ENCODE measurements around the gene RAE1.

The RAE1 gene

GRCh38 chr20:57327820-57328219 is 23.2 kb upstream of the RAE1 start:
- TF ChIP-seq CREB1 (IDR thresholded peaks at IDR 0.05; ENCODE audit: low read depth) = no peak
- TF ChIP-seq EGR1 (IDR thresholded peaks at IDR 0.05) = no peak
- no peak for TF ChIP-seq TCF12 (IDR thresholded peaks at IDR 0.05; ENCODE audit: low read depth)
- TF ChIP-seq NFIC (IDR thresholded peaks at IDR 0.05) = no peak
- TF ChIP-seq, protein P1, sequence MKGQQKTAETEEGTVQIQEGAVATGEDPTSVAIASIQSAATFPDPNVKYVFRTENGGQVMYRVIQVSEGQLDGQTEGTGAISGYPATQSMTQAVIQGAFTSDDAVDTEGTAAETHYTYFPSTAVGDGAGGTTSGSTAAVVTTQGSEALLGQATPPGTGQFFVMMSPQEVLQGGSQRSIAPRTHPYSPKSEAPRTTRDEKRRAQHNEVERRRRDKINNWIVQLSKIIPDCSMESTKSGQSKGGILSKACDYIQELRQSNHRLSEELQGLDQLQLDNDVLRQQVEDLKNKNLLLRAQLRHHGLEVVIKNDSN (IDR thresholded peaks at IDR 0.05) = no peak
- TF ChIP-seq CEBPB (IDR thresholded peaks at IDR 0.05) = no peak
- no peak for TF ChIP-seq REST (IDR thresholded peaks at IDR 0.05; ENCODE audit: low read depth)
- TF ChIP-seq TEAD4 (IDR thresholded peaks at IDR 0.05) = no peak
- no peak for TF ChIP-seq EP300 (IDR thresholded peaks at IDR 0.05; ENCODE audit: borderline replicate concordance)
- TF ChIP-seq TAF1 (IDR thresholded peaks at IDR 0.05; ENCODE audit: low read depth) = no peak

GRCh38 chr20:57329608-57330221 is 21.3 kb upstream of the RAE1 start, which contains the start of gene SPO11:
Gene SPO11 (plus strand): TSS chr20:57329803. CDS start chr20:57329868, 65 bp downstream.
- TF ChIP-seq RAD21 (IDR thresholded peaks at IDR 0.05; ENCODE audit: low read depth) (no peak), EP300 (IDR thresholded peaks at IDR 0.05; ENCODE audit: borderline replicate concordance) (no peak), FOXM1 (IDR thresholded peaks at IDR 0.05; ENCODE audit: borderline replicate concordance, low read depth) (no peak), NFIC (IDR thresholded peaks at IDR 0.05) (no peak), CEBPB (IDR thresholded peaks at IDR 0.05) (no peak), TCF12 (IDR thresholded peaks at IDR 0.05; ENCODE audit: low read depth) (no peak), TAF1 (IDR thresholded peaks at IDR 0.05; ENCODE audit: low read depth) (no peak), TEAD4 (IDR thresholded peaks at IDR 0.05) (no peak), REST (IDR thresholded peaks at IDR 0.05; ENCODE audit: low read depth) (no peak), ZBTB7A (IDR thresholded peaks at IDR 0.05; ENCODE audit: low read depth) (no peak)
- TF ChIP-seq, protein P1 (IDR thresholded peaks at IDR 0.05) = no peak
- TF ChIP-seq, protein P2, sequence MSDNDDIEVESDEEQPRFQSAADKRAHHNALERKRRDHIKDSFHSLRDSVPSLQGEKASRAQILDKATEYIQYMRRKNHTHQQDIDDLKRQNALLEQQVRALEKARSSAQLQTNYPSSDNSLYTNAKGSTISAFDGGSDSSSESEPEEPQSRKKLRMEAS (IDR thresholded peaks at IDR 0.05) = no peak

DNA sequence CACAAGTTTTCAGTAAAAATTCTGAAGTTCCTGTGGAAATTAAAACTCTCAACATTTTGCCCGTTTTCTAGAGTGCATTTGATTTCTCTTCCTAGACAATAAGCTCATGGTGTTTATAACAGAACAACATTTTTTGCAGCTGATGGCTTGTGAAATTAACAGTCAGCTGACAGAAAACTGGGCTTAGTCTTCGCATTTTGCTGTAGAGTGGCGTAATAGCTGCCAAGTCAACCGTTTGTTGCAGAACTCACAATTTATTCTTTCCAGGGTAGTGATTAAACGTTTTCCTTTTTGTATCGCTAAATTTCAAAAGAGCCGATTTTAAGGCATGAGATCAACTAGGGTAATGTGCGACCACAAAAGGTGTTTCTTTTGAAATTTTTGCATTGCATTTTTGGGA is 20.1 kb upstream of the RAE1 start:
- TF ChIP-seq REST (IDR thresholded peaks at IDR 0.05; ENCODE audit: low read depth) (no peak), NFIC (IDR thresholded peaks at IDR 0.05) (no peak), CREB1 (IDR thresholded peaks at IDR 0.05; ENCODE audit: low read depth) (no peak), EGR1 (IDR thresholded peaks at IDR 0.05) (no peak), TCF12 (IDR thresholded peaks at IDR 0.05; ENCODE audit: low read depth) (no peak), FOXM1 (IDR thresholded peaks at IDR 0.05; ENCODE audit: borderline replicate concordance, low read depth) (no peak)

- TF ChIP-seq RAD21 (IDR thresholded peaks at IDR 0.05; ENCODE audit: low read depth) (peak; percentile 38), FOXM1 (IDR thresholded peaks at IDR 0.05; ENCODE audit: borderline replicate concordance, low read depth) (no peak)
These were observed 18.7 kb upstream of the RAE1 start for GRCh38 chr20:57332105-57333089.
